ENCODE data around the gene PAXIP1. TPM values are rescaled to one million over a fixed set of nuclear protein-coding genes. Genes with fewer than 3 reads are reported as not detected.

The PAXIP1 gene
- total and polyA plus RNA-seq, 5 donors = 5.3 to 7.8 (median 7.4) TPM

DNA sequence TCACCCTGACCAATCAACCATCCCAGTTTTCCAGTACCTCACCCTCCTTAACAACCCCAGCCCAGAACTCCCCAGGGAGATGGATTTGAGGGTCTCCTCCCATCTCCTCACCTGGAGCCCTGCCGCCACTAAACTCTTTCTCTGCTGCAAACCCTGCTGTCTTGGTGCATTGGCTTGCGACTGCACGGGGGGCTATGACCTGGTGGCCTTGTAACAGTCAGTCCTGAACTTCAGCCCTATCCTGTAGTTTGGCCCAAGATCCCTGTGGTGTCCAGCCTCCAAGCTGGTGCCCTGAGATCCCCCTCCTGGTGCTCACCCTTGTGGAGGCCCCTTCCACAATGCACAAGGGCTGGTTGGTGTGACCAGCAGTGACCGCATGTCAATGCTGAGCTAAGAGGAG, 91.9 kb downstream of the PAXIP1 start:
- no peak overlapping the region for H3K4me3 ChIP-seq (ENCODE audit: low read length)
- no peak overlapping the region for H3K27ac ChIP-seq (ENCODE audit: low read length)
- intact Hi-C loops (cut with DNase I) = loop anchor here in 1 of 4 donors (10.0 kb wide), 1 partner anchor 444 kb away; no protein-coding TSS in a partner anchor
- no peaks in the 10 kb centered on the region for H3K9me3 ChIP-seq (ENCODE audit: control insufficient read depth, low read length)
- 96% methylated on average over 4 of the region's 4 CpGs for WGBS
- ATAC-seq (no peak), DNase-seq (no peak)
- no peaks in the 10 kb centered on the region for H3K4me1 ChIP-seq (ENCODE audit: control insufficient read depth, insufficient read depth, low read length)
- H3K27me3 ChIP-seq (ENCODE audit: control insufficient read depth, insufficient read depth) = no peaks in the 10 kb centered on the region

DNA sequence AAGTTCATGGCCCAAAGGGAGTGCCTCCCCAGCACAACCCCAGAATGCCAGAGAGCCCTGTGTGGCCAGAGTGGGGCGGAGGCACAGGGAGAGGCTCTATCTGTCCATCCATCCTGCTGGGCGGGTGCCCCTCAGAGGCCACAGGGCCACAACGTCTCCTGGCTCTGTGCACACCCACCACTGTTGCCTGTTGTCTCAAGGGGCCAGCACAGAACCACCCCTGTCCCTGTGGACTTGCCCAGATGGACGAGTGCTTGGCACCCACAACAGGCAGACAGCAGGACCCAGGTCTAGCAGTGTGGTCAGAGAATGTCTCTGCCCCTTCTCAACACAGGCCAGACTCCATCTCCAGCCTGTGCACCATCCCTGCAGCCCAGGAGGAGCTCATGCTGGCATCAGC, 92.8 kb downstream of the PAXIP1 start:
- WGBS = 73% methylated on average over 4 of the region's 4 CpGs
- DNase-seq (no peak), ATAC-seq (no peak)
- Histone ChIP-seq H3K27ac (ENCODE audit: low read length) (no peak overlapping the region), H3K9me3 (ENCODE audit: control insufficient read depth, low read length) (no peaks in the 10 kb centered on the region), H3K27me3 (ENCODE audit: control insufficient read depth, insufficient read depth) (no peaks in the 10 kb centered on the region), H3K4me3 (ENCODE audit: low read length) (no peak overlapping the region), H3K4me1 (ENCODE audit: control insufficient read depth, insufficient read depth, low read length) (no peaks in the 10 kb centered on the region)
- intact Hi-C loops (cut with DNase I) = loop anchor here in 1 of 4 donors (10.0 kb wide), 1 partner anchor 445 kb away; no protein-coding TSS in a partner anchor

DNA sequence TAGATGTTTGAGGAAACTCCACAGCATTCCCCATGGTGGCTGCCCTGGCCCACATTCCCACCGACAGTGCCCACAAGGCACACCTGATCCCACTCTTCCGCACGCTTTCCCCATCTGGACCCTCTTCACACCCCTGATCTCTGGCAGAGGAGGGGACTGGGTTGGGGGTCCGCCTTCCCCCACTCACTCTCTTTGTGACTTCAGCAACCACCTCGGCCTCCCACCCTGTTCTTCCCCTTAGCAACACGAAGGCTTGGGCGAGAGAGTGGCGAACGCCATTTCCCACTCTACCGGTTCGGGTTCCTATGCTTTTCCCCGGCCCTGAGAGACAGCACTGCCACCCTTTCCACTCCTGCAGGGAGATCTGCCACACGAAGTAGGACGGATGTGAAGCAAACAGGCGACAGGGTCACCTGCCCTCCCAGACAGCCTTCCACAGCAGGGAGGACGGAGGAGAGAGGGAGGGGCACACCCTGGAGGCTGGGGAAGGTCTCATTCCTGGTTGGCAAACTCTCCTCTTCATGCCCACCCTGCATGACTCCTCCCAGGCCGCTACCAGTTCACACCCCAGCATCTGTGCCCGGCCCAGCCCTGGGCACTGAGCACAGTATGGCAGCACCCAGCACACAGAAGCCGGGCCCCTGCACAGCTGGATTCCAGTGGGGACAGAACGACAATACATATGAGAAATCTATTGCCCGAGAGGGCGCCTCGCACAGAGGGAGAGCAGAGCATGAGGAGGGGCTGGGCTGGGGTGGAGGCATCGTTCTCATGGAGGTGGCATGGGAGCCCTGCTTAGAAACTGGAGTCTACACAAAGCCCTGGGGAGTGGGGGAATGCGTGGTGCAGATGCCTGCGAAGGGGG, 93.5 kb downstream of the PAXIP1 start:
- DNase-seq (no peak), ATAC-seq (no peak)
- H3K4me3 ChIP-seq (ENCODE audit: low read length) = no peak overlapping the region
- no peaks in the 10 kb centered on the region for H3K4me1 ChIP-seq (ENCODE audit: control insufficient read depth, insufficient read depth, low read length)
- intact Hi-C loops (cut with DNase I) = loop anchor here in 1 of 4 donors (10.0 kb wide), 1 partner anchor 445 kb away; no protein-coding TSS in a partner anchor
- WGBS = 80% methylated on average over 26 of the region's 26 CpGs
- no peaks in the 10 kb centered on the region for H3K9me3 ChIP-seq (ENCODE audit: control insufficient read depth, low read length)
- H3K27ac ChIP-seq (ENCODE audit: low read length) = no peak overlapping the region
- H3K27me3 ChIP-seq (ENCODE audit: control insufficient read depth, insufficient read depth) = no peaks in the 10 kb centered on the region

DNA sequence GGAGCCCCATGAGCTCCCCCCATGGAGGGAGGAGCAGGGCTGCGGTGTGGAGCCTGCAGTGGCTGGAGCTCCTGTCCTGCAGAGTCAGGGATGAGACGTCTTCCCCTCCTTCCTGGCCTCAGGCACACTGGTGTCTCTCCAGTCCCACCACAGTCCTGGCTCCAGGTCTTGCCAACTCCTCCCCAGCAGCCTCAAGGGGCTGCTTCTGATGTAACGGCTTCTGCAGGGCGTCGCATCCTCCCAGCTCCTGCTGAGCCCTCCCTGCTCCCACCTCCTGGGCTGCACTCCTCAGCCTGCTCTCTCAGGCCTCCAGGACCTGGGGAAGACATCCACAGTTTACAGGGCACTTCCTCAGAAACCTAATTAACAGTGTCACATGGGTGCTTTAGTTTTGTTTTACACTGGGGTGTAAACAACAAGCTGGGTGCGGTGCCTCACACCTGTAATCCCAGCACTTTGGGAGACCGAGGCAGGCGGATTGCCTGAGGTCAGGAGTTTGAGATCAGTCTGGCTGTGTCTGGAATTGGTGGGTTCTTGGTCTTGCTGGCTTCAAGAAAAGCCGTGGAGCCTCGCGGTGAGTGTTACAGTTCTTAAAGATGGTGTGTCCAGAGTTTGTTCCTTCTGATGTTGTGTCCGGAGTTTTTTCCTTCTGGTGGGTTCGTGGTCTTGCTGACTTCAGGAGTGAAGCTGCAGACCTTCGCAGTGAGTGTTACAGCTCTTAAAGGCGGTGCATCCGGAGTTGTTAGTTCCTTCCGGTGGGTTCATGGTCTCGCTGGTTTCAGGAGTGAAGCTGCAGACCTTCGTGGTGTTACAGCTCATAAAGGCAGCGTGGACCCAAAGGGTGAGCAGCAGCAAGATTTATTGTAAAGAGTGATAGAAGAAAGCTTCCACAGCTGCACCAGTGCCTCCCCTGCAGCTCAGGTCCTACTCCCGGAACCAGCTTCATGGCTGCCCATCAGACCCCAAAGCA, 95.0 kb downstream of the PAXIP1 start:
- no peak for DNase-seq
- Histone ChIP-seq H3K4me3 (ENCODE audit: low read length) (no peak overlapping the region), H3K27ac (ENCODE audit: low read length) (no peak overlapping the region), H3K4me1 (ENCODE audit: control insufficient read depth, insufficient read depth, low read length) (no peaks in the 10 kb centered on the region), H3K27me3 (ENCODE audit: control insufficient read depth, insufficient read depth) (no peaks in the 10 kb centered on the region), H3K9me3 (ENCODE audit: control insufficient read depth, low read length) (no peaks in the 10 kb centered on the region)
- WGBS = 76% methylated on average over 21 of the region's 21 CpGs
- intact Hi-C loops (cut with DNase I) = no loop called here
- no peak for ATAC-seq

DNA sequence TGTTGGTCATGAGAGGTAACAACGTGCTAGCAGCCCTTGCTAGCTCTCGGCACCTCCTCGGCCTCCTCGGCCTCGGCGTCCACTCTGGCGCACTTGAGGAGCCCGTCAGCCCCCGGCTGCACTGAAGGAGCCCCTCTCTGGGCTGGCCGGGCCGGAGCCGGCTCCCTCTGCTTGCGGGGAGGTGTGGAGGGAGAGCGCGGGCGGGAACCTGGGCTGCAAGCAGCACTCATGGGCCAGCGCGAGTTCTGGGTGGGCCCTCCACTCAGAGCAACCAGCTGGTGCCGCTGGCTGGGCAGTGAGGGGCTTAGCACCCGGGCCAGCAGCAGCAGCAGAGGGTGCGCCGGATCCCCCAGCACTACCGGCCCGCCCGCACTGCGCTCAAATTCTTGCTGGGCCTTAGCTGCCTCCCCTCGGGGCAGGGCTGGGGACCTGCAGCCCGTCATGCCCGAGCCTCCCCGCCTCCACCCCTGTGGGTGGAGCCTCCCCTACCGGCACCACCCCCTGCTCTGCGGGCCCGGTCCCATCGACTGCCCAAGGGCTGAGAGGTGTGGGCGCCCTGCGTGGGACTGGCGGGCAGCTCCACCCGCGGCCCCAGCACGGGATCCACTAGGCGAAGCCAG, 96.1 kb downstream of the PAXIP1 start:
- intact Hi-C loops (cut with DNase I) = no loop called here
- Histone ChIP-seq H3K27ac (ENCODE audit: low read length) (no peak overlapping the region), H3K4me1 (ENCODE audit: control insufficient read depth, insufficient read depth, low read length) (no peaks in the 10 kb centered on the region), H3K27me3 (ENCODE audit: control insufficient read depth, insufficient read depth) (no peaks in the 10 kb centered on the region), H3K4me3 (ENCODE audit: low read length) (no peak overlapping the region), H3K9me3 (ENCODE audit: control insufficient read depth, low read length) (no peaks in the 10 kb centered on the region)
- no peak for ATAC-seq
- DNase-seq = peak in 1 of 3 donors; percentile 37
- WGBS = 96% methylated on average over 41 of the region's 41 CpGs

DNA sequence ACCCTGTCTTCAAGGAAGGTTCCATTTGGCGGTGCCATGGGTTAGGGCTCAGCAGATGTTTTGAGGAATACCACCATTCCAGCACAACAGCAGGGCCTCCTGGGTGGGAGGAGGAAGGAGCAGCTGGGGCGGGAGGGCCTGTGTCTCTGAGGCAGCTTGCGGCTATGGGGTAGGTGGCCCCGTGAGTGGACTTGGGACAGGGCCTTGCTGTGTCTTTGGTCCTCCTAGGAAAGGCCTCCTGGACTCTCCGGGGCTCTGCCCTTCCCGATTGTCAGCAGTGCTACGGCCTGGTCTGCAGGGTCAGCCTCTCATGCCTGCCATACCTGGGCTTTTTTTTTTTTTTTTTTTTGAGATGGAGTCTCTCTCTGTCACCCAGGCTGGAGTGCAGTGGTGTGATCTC, 96.7 kb downstream of the PAXIP1 start:
- DNase-seq (no peak), ATAC-seq (no peak)
- Histone ChIP-seq H3K27ac (ENCODE audit: low read length) (no peak overlapping the region), H3K4me1 (ENCODE audit: control insufficient read depth, insufficient read depth, low read length) (no peaks in the 10 kb centered on the region), H3K9me3 (ENCODE audit: control insufficient read depth, low read length) (no peaks in the 10 kb centered on the region), H3K4me3 (ENCODE audit: low read length) (no peak overlapping the region), H3K27me3 (ENCODE audit: control insufficient read depth, insufficient read depth) (no peaks in the 10 kb centered on the region)
- WGBS = 95% methylated on average over 7 of the region's 7 CpGs
- intact Hi-C loops (cut with DNase I) = no loop called here

DNA sequence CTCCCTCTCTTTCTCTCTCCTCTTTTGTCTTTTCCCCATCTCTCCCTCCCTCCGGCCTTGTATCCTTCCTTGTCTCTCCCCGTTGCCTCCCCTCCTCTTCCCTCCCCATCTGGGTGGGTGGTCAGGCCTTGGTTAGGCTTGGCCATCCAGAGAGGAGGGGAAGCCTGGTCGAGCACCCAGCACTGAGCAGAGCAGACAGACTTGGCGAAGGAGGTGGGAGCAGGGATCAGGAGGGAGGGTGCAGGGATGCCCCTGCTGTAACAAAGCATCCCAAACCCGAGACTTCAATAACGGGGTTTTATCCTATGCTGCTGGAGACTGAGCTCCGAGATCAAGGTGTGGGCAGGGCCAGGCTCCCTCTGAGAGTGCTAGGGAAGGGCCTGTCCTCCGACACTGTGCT, 97.3 kb downstream of the PAXIP1 start:
- no peak for DNase-seq
- ATAC-seq = no peak
- Histone ChIP-seq H3K27ac (ENCODE audit: low read length) (no peak overlapping the region), H3K27me3 (ENCODE audit: control insufficient read depth, insufficient read depth) (no peaks in the 10 kb centered on the region), H3K9me3 (ENCODE audit: control insufficient read depth, low read length) (no peaks in the 10 kb centered on the region), H3K4me3 (ENCODE audit: low read length) (no peak overlapping the region), H3K4me1 (ENCODE audit: control insufficient read depth, insufficient read depth, low read length) (no peaks in the 10 kb centered on the region)
- WGBS = 86% methylated on average over 8 of the region's 8 CpGs
- intact Hi-C loops (cut with DNase I) = no loop called here

DNA sequence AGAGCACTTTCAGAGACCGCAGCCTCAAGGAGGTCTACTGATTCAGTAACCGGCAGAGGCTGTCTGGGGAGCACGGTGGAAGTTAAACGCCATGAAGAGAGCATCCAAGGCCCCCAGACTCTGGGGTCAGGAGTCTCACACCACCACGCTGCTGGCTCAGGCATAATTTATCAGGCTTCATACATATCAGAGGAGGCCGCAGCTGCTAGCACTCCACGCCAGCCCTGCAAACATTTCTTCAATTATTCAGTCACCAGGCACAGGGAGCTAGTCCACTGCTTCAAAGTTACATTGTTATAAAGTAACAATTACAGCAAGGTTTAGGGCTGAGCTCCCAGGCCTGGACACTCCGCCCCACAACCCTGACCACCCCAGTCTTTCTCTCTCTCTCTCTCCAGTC, 97.8 kb downstream of the PAXIP1 start:
- Histone ChIP-seq H3K9me3 (ENCODE audit: control insufficient read depth, low read length) (no peaks in the 10 kb centered on the region), H3K27ac (ENCODE audit: low read length) (no peak overlapping the region), H3K27me3 (ENCODE audit: control insufficient read depth, insufficient read depth) (no peaks in the 10 kb centered on the region), H3K4me1 (ENCODE audit: control insufficient read depth, insufficient read depth, low read length) (no peaks in the 10 kb centered on the region), H3K4me3 (ENCODE audit: low read length) (no peak overlapping the region)
- no peak for DNase-seq
- ATAC-seq = no peak
- WGBS = 82% methylated on average over 8 of the region's 8 CpGs
- intact Hi-C loops (cut with DNase I) = no loop called here

DNA sequence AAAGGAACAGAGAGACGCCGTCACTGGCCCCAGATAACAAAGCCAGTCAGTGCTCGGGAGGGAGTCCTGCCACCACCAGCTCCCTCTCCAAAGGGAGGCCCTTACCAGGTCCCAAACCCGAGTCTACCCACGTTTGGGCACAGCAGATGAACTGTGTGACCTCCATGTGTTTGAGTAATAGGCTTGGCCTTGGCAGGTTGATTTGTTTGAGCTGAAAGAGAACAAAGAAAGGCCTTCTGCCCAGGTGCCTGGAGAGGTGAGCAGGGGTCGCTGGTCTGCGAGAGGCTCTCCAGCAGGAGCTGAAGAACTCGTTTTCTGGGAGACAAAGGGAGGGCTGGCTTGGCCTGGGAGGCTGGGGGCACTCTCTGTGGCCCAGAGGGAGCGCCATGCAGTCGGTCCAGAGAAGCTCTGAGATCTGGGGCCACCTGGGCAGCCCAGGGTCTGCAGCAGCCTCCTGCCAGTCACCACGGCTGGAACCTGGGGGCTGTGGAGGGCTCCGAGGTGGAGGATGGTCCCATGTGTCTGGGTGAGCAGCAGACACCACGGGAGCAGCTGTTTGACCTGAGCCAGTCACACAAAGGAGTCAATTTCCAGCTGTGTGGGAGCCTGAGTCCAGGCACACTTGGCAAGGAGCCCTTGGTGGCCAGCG, 99.7 kb downstream of the PAXIP1 start:
- Histone ChIP-seq H3K27me3 (ENCODE audit: control insufficient read depth, insufficient read depth) (no peaks in the 10 kb centered on the region), H3K9me3 (ENCODE audit: control insufficient read depth, low read length) (no peaks in the 10 kb centered on the region), H3K4me3 (ENCODE audit: low read length) (no peak overlapping the region), H3K27ac (ENCODE audit: low read length) (no peak overlapping the region), H3K4me1 (ENCODE audit: control insufficient read depth, insufficient read depth, low read length) (no peaks in the 10 kb centered on the region)
- 50% methylated on average over 14 of the region's 14 CpGs for WGBS
- intact Hi-C loops (cut with DNase I) = no loop called here
- no peak for DNase-seq
- no peak for ATAC-seq

DNA sequence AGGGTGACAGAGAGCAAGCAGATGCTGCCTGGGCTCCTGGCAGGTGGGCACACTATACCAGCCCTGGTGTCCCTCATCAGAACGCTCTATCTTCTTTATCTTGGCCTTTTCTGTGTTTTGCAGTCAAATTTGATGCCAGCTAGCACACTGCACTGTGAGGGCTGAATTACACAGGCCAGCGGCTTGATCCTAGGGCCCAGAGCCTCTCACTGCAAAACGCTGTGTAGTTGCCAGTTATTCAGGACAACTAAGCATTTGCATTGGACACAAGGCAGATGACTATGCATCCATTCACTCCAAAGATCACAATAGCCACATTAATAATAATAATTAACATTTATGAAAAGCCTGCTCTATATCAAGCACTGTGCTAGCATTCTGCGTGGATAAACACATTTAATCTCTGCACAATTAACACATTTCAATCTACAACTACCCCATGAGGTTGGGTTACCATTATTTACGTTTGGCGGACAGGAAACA, 100.3 kb downstream of the PAXIP1 start:
- no peak overlapping the region for H3K4me3 ChIP-seq (ENCODE audit: low read length)
- ATAC-seq = no peak
- DNase-seq = no peak
- WGBS = 70% methylated on average over 6 of the region's 6 CpGs
- no peaks in the 10 kb centered on the region for H3K9me3 ChIP-seq (ENCODE audit: control insufficient read depth, low read length)
- H3K4me1 ChIP-seq (ENCODE audit: control insufficient read depth, insufficient read depth, low read length) = no peaks in the 10 kb centered on the region
- intact Hi-C loops (cut with DNase I) = no loop called here
- H3K27ac ChIP-seq (ENCODE audit: low read length) = no peak overlapping the region
- no peaks in the 10 kb centered on the region for H3K27me3 ChIP-seq (ENCODE audit: control insufficient read depth, insufficient read depth)

All from right cardiac atrium (tissue), 5 donors.